Measurements from ENCODE around the gene SPDYE17. TPM values are rescaled to one million over a fixed set of nuclear protein-coding genes. Genes with fewer than 3 reads are reported as not detected.
"Not testable (repeated sequence)": the region's sequence is repeated elsewhere in the genome, so short reads cannot be mapped to it uniquely, and the experiment has no call there.

SPDYE17 gene
- total RNA-seq, 1 donor from 2014 or later = not detected

DNA sequence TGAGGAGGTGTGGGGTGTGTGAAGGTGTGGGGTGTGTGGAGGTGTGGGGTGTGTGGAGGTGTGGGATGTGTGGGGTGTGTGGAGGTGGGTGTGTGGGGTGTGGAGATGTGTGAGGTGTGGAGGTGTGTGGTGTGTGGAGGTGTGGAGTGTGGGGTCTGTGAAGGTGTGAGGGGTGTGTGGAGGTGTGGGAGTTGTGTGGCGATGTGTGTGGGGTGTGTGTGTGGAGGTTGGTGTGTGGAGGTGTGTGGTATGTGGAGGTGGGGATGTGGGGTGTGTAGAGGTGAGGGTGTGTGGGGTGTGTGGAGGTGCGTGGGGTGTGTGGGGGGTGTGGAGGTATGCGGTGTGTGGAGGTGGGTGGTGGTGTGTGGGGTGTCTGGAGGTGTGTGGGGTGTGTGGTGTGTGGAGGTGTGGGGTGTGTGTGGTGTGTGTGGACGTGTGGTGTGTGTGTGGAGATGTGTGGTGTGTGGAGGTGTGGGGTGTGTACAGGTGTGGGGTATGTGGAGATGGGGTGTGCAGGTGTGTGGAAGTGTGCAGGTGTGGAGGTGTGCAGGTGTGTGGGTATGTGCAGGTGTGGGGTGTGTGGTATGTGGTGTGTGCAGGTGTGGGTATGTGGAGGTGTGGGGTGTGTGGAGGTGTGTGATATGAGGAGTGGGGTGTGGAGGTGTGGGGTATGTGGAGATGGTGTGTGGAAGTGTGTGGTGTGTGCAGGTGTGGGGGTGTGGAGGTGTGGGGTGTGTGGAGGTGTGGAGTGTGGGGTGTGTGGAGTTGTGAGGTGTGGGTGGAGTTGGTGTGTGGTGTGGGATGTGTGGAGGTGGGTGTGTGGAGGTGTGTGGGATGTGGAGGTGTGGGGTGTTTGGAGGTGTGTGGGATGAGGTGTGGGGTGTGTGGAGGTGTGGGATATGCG lies 34.5 kb downstream of the SPDYE17 start:
- DNase-seq = no peak
- H3K4me3 ChIP-seq = no peak overlapping the region
- H3K9me3 ChIP-seq (replicated peaks) = no peaks in the 10 kb centered on the region
- no peaks in the 10 kb centered on the region for H3K4me1 ChIP-seq
- H3K27me3 ChIP-seq (ENCODE audit: low read depth) = no peaks in the 10 kb centered on the region
- H3K36me3 ChIP-seq = peaks cover 9% of the 10 kb centered on the region
- intact Hi-C loops (cut with micrococcal nuclease) = no loop called here
- H3K27ac ChIP-seq (replicated peaks) = no peak overlapping the region
- TF ChIP-seq, protein P1, sequence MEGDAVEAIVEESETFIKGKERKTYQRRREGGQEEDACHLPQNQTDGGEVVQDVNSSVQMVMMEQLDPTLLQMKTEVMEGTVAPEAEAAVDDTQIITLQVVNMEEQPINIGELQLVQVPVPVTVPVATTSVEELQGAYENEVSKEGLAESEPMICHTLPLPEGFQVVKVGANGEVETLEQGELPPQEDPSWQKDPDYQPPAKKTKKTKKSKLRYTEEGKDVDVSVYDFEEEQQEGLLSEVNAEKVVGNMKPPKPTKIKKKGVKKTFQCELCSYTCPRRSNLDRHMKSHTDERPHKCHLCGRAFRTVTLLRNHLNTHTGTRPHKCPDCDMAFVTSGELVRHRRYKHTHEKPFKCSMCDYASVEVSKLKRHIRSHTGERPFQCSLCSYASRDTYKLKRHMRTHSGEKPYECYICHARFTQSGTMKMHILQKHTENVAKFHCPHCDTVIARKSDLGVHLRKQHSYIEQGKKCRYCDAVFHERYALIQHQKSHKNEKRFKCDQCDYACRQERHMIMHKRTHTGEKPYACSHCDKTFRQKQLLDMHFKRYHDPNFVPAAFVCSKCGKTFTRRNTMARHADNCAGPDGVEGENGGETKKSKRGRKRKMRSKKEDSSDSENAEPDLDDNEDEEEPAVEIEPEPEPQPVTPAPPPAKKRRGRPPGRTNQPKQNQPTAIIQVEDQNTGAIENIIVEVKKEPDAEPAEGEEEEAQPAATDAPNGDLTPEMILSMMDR (IDR thresholded peaks at IDR 0.05; ENCODE audit: borderline replicate concordance) = no peak

DNA sequence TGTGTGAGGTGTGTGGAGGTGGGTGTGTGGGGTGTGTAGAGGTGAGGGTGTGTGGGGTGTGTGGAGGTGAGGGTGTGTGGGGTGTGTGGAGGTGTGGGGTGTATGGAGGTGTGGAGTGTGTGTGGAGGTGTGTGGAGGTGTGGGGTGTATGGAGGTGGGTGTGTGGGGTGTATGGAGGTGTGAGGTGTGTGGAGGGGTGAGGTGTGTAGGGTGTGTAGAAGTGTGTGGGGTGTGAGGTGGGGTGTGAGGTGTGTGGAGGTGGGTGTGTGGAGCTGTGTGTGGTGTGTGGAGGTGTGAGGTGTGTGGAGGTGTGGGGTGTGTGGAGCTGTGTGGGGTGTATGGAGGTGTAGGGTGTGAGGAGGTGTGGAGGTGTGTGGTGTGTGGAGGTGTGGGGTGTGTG lies 35.2 kb downstream of the SPDYE17 start:
- intact Hi-C loops (cut with micrococcal nuclease); H3K9me3 ChIP-seq (replicated peaks); H3K4me1 ChIP-seq; H3K27ac ChIP-seq (replicated peaks); H3K36me3 ChIP-seq; H3K27me3 ChIP-seq (ENCODE audit: low read depth); DNase-seq; H3K4me3 ChIP-seq: not testable (repeated sequence)

DNA sequence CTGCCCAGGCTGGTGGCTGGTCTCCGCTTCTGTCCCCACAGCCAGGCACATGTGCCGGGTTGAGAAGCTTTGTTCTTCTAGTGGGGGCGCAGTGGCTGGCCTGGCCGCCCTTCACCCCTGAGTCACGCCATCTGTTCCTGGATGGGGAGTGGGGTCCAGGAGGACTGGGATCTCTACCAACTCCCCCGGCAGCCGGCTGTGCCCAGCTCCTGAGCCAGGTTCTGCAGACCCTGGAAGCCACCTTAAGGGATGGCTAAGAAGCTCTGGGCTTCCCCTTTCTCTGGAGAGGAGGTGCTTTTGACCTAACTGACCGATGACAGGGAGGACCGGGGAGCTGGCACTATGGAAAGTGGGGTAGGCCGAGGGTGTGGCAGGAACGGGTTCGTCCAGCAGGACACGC lies 37.9 kb downstream of the SPDYE17 start:
- DNase-seq; H3K27me3 ChIP-seq (ENCODE audit: low read depth); intact Hi-C loops (cut with micrococcal nuclease): not testable (repeated sequence)

DNA sequence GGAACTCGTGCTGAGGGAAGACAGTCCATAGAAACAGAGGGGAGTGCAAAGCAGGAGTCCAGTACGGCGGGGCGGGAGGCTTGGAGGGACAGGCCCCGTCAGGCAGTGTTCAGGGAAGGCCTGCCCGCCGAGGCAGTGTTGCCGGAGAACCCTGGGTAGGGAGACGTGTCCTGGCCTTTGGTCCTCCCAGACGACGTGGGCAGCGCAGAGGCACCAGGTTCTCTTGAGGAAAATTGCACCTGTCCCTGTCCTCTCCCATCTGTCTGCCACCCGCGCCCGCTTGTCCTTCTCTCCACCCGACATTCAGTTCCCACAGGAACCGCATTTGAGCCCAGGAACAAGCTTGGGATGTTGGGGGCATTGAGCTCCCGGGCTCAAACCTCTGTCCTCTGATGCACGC lies 38.3 kb downstream of the SPDYE17 start:
- H3K4me3 ChIP-seq; DNase-seq; H3K4me1 ChIP-seq; H3K36me3 ChIP-seq; H3K27me3 ChIP-seq (ENCODE audit: low read depth); H3K27ac ChIP-seq (replicated peaks); H3K9me3 ChIP-seq (replicated peaks); intact Hi-C loops (cut with micrococcal nuclease): not testable (repeated sequence)

More for the DNA sequence above, 37.9 kb downstream of the SPDYE17 start:
- H3K4me1 ChIP-seq; H3K36me3 ChIP-seq; H3K4me3 ChIP-seq; H3K27ac ChIP-seq (replicated peaks); H3K9me3 ChIP-seq (replicated peaks): not testable (repeated sequence)

DNA sequence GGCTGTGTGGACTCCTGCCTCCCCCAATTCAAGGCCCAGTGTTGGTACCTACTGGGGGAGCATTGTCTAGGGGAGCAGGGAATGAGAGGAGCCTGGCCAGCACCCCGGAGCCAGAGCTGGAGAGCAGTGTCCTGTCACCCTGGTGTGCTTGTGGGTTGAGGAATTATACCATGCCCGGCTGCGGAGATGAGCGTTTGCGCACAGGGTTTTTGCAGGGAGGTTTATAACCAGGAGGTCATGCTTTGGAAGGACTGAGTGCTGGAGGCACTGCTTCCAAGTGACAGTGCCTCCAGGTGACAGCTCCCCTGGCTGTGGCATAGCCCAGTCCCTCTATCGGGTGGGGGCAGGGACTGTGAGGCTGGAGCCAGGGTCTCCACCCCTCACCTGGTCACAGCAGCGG lies 39.3 kb downstream of the SPDYE17 start:
- H3K4me1 ChIP-seq; H3K27ac ChIP-seq (replicated peaks); H3K4me3 ChIP-seq; H3K36me3 ChIP-seq; intact Hi-C loops (cut with micrococcal nuclease); H3K27me3 ChIP-seq (ENCODE audit: low read depth); H3K9me3 ChIP-seq (replicated peaks); DNase-seq: not testable (repeated sequence)

DNA sequence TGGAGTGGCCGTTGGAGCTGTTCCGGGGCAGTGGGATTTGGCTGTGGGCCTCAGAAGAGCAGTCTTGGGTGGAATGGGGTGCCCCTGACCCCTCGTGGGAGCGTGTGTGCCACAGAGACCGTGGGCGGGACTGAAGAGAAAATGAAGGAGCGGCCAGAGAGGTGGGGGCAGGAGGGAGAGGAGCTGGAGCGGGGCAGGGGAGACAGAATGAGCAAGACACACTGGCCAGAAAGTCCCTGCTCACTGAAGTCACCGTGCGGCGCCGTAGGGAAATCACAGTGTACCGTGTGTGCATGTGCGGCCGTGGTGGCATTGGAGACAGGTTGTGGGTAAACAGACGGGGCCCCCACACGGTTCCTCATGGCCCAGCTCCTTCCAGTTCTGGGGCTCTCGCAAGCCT lies 40.0 kb downstream of the SPDYE17 start:
- H3K27me3 ChIP-seq (ENCODE audit: low read depth); H3K9me3 ChIP-seq (replicated peaks); H3K27ac ChIP-seq (replicated peaks); DNase-seq; H3K4me3 ChIP-seq; H3K4me1 ChIP-seq; H3K36me3 ChIP-seq; intact Hi-C loops (cut with micrococcal nuclease): not testable (repeated sequence)

DNA sequence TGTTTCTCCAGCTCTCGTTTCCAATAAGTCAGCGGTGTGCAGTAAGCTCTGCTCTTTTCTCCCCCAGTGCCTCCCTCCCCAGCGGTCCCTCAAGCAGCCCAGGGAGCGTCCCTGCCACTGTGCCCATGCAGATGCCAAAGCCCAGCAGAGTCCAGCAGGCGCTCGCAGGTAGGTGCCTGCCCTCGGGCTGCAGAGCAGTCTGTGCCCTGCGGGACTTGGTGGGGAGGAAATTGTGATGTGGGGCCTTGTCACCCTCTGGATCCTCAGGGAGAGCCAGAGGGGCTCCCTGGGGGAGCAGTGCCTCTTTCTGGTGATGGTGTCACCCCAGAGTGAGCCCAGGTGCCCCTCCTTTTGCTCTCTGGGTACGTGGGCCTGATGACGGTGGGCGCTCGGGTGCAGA lies 42.0 kb downstream of the SPDYE17 start:
- H3K4me3 ChIP-seq; H3K9me3 ChIP-seq (replicated peaks); DNase-seq; H3K4me1 ChIP-seq; H3K36me3 ChIP-seq; H3K27ac ChIP-seq (replicated peaks); H3K27me3 ChIP-seq (ENCODE audit: low read depth); intact Hi-C loops (cut with micrococcal nuclease): not testable (repeated sequence)

DNA sequence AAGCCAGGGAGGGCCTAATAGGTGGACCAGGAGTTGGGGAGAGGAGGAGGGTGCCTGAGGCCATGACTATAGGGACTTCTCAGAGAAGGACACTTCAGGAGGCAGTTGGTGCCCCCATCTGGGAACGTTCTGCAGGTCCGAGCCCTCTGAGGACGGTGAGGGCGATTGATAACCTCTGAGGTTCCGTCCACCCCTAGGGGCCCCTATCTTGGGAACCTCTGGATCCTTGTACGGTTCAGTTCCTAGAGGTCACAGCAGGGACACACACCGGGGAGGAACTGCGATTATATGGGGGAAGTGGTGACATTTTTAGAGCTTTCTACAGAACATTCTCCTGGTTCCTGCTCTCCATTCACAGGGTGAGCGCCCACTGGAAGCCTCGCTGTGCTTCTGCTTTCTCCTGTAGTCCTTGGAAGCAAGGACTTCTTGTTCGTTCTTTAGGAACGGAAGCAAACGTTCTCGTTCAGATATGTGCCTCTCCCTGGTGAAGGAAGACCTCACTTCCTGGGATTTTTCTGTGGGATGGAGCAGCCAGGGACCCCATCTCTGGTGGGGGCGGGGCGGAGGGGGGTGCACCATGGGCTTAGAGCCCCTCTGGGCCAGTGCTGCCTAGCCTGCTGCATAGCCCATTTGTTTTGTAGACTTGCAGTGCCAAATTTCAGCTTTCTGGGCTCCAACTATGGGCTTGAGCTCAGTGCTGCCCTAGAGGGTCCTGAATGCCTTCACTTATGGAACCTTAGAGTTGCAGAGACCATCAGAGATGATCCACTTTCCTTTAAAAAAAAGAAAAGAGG lies 46.0 kb downstream of the SPDYE17 start:
- H3K4me3 ChIP-seq; H3K9me3 ChIP-seq (replicated peaks); H3K4me1 ChIP-seq; DNase-seq; H3K36me3 ChIP-seq; intact Hi-C loops (cut with micrococcal nuclease); H3K27me3 ChIP-seq (ENCODE audit: low read depth); H3K27ac ChIP-seq (replicated peaks): not testable (repeated sequence)

DNA sequence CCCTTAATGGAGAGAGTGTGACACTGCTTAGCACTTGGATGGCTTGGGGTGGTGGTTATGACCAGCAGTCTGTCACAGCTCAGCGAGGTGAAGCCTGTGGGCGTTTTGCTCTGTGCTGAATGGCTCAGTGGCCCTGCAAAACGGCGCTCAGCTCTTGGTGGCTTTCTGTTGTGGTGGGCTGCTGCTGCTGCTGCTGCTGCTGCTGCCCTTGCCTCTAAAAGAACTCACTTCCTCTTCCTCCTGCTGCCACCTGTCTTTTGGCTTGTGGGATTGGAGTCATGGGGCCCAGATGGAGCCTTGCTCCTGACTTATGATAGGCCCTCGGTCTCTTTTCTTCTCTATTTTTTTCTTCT lies 47.4 kb downstream of the SPDYE17 start:
- H3K4me3 ChIP-seq; intact Hi-C loops (cut with micrococcal nuclease); H3K4me1 ChIP-seq; H3K27me3 ChIP-seq (ENCODE audit: low read depth); DNase-seq; H3K9me3 ChIP-seq (replicated peaks); H3K27ac ChIP-seq (replicated peaks): not testable (repeated sequence)
- peaks cover 14% of the 10 kb centered on the region for H3K36me3 ChIP-seq

DNA sequence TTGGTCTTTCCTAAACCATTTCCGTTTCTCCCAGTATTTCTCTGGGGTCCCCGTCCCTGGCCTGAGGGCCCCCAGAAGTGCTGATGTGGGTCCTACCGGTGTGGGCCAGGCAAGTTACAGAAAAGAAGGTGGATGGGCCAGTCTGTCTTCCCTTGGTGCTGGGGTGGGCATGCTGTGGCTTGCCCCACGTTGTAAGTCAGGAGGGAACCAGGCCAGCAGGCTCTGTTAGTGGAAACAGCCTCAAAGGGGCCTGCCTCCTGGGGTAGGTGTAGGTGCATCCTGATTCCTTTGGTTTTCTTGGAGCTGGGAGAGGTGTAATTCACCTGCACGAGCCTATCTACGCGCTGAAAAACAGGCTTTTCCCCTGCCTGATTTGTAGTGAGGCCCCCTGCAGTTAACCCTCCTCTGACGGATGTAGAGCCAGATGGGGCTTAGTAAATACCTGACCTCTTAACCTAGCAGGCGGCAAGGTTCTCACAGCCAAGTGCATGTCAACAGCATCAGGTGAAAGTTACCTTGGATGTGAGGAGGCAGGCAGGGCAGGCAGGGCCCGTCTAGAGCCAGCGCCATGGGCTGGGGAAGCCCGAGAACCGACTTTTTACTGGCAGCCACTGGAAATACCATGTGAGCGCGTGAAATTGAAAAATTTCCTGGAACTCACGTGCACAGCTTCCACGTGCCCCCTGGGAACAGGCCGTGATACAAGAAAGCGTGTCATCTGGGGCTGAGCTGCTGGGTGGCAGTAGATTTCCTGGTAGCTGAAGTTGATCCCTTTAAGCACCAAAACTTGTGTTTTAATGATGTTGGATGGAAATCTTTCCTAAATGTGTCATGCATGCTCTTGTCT lies 48.0 kb downstream of the SPDYE17 start:
- H3K27ac ChIP-seq (replicated peaks); H3K4me3 ChIP-seq; H3K27me3 ChIP-seq (ENCODE audit: low read depth); DNase-seq; H3K4me1 ChIP-seq; H3K9me3 ChIP-seq (replicated peaks); intact Hi-C loops (cut with micrococcal nuclease): not testable (repeated sequence)
- H3K36me3 ChIP-seq = peaks cover 15% of the 10 kb centered on the region

DNA sequence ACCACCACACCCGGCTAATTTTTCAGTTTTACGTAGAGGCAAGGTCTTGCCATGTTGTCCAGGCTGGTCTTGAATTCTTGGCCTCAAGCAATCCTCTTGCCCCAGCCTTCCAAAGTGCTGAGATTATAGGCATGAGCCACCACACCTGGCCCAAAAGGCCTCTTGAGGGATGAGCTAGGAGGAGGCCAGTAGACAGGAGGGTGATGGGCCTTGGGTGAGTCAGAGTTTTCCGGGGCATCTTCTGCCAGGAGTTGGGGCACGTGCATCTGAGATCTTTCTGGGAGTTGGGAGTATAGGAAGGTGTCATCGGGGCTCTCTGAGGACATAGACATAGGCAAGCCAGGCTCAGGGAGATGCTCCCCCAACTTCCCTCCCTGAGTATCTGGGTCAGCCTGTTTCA lies 48.8 kb downstream of the SPDYE17 start:
- H3K27me3 ChIP-seq (ENCODE audit: low read depth); H3K27ac ChIP-seq (replicated peaks); intact Hi-C loops (cut with micrococcal nuclease); H3K9me3 ChIP-seq (replicated peaks); H3K4me1 ChIP-seq; H3K4me3 ChIP-seq; DNase-seq: not testable (repeated sequence)
- H3K36me3 ChIP-seq = peaks cover 15% of the 10 kb centered on the region

DNA sequence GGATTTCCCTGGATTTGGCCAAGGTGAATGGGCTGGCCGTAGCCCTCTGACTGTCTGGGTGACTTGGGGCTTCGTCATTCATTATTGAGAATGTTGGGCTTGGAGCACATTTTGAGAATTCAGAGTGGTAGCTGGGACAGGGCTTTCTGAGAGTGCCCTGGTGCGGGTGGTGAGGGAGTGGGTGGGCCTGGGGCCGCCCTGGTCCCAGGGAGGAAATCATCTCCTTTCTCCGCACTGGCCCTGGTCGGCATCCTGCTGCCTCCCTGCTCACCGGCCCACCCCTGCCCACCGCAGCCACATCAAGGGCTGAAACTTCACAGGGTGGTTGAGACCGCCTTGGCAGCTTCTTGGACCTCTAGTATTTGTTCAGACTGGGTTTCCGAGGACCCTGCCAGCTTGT lies 49.7 kb downstream of the SPDYE17 start:
- peaks cover 15% of the 10 kb centered on the region for H3K36me3 ChIP-seq
- H3K27ac ChIP-seq (replicated peaks); H3K4me3 ChIP-seq; DNase-seq; H3K4me1 ChIP-seq; intact Hi-C loops (cut with micrococcal nuclease); H3K27me3 ChIP-seq (ENCODE audit: low read depth); H3K9me3 ChIP-seq (replicated peaks): not testable (repeated sequence)

Measured in left ventricle myocardium inferior (tissue), 1 donor.